Hepatocyte (in vitro differentiated cells): ENCODE measurements around the gene BACH2. TPM values are rescaled to one million over a fixed set of nuclear protein-coding genes. Genes with fewer than 3 reads are reported as not detected.

ENCODE experiments used
- DNase-seq: peaks from one replicate; pipeline ENCODE4 v3.0.0-alpha.2; 2016; ENCODE audit warnings: low spot score
- H2AFZ ChIP-seq: fragments of 200-600 bp; sonication (generic); 2 replicates; pipeline ENCODE4 v1.6.0; 2016; ENCODE audit warnings: antibody characterized with exemption, mild to moderate bottlenecking
- H3K27ac ChIP-seq: fragments of 200-600 bp; sonication (generic); 2 replicates; pipeline ENCODE4 v1.5.1; 2016; ENCODE audit warnings: mild to moderate bottlenecking
- H3K27me3 ChIP-seq: fragments of 200-600 bp; sonication (generic); 2 replicates; pipeline ENCODE4 v1.6.1; 2016
- H3K36me3 ChIP-seq: fragments of 200-600 bp; sonication (generic); replicated peaks from 2 replicates; pipeline ENCODE4 v1.5.1; 2016; ENCODE audit warnings: low read depth; ENCODE audit not compliant: insufficient read depth
- H3K4me1 ChIP-seq: fragments of 200-600 bp; sonication (generic); 2 replicates; pipeline ENCODE4 v1.5.1; 2016; ENCODE audit warnings: mild to moderate bottlenecking, moderate library complexity; ENCODE audit not compliant: insufficient read depth
- H3K4me2 ChIP-seq: fragments of 200-600 bp; sonication (generic); 2 replicates; pipeline ENCODE4 v1.6.0; 2016
- H3K4me3 ChIP-seq: fragments of 200-600 bp; sonication (generic); 2 replicates; pipeline ENCODE4 v1.5.1; 2016; ENCODE audit warnings: mild to moderate bottlenecking
- H3K79me2 ChIP-seq: fragments of 200-600 bp; sonication (generic); 2 replicates; pipeline ENCODE4 v1.6.0; 2017; ENCODE audit warnings: mild to moderate bottlenecking
- H3K9me2 ChIP-seq: fragments of 200-600 bp; sonication (generic); replicated peaks from 2 replicates; pipeline ENCODE4 v1.6.0; 2017; ENCODE audit warnings: mild to moderate bottlenecking; ENCODE audit not compliant: insufficient read depth
- H3K9me3 ChIP-seq: fragments of 200-600 bp; sonication (generic); 2 replicates; pipeline ENCODE4 v1.5.1; 2016; ENCODE audit warnings: low read depth, mild to moderate bottlenecking
- H4K20me1 ChIP-seq: fragments of 200-600 bp; sonication (generic); 2 replicates; pipeline ENCODE4 v1.6.0; 2016; ENCODE audit warnings: mild to moderate bottlenecking; ENCODE audit not compliant: insufficient read depth, poor library complexity, severe bottlenecking
- EZH2 ChIP-seq: fragments of 200-600 bp; sonication (generic); IDR thresholded peaks from 2 replicates; pipeline ENCODE4 v1.6.1; 2016; ENCODE audit warnings: antibody characterized with exemption, mild to moderate bottlenecking, borderline replicate concordance
- EZH2phosphoT487 ChIP-seq: fragments of 200-600 bp; sonication (generic); IDR thresholded peaks from one replicate; pipeline ENCODE4 v1.6.1; 2018; ENCODE audit warnings: antibody characterized with exemption, mild to moderate bottlenecking, low read depth, moderate library complexity; ENCODE audit not compliant: unreplicated experiment, severe bottlenecking
- WGBS: methylation state at CpG from one replicate; pipeline ENCODE4 v1.1.6; 2016; ENCODE audit warnings: low lambda C conversion rate; ENCODE audit errors: missing lambda C conversion rate; 5-methylcytosine and 5-hydroxymethylcytosine counted together
- polyA plus RNA-seq: library from polyadenylated mRNA; unstranded; fragments of >200 nt; fragmentation: Nextera tagmentation; extraction: Ambion mirVana; gene quantifications from 2 replicates; pipeline ENCODE4 v1.2.1, GENCODE V29; 2016
- total RNA-seq: library from RNA; depleted of rRNA; stranded (reverse); fragments of >200 nt; gene quantifications from 2 replicates; pipeline ENCODE4 v1.2.3, GENCODE V29; 2014
- TF ChIP-seq, protein P1 (sequence below): fragments of 200-600 bp; sonication (generic); IDR thresholded peaks from 2 replicates; pipeline ENCODE4 v1.5.1; 2016; ENCODE audit warnings: antibody characterized with exemption, mild to moderate bottlenecking; ENCODE audit not compliant: poor library complexity

BACH2 gene
- total and polyA plus RNA-seq, 2 experiments from 2014 or later = 2.3 to 2.6 TPM

DNA sequence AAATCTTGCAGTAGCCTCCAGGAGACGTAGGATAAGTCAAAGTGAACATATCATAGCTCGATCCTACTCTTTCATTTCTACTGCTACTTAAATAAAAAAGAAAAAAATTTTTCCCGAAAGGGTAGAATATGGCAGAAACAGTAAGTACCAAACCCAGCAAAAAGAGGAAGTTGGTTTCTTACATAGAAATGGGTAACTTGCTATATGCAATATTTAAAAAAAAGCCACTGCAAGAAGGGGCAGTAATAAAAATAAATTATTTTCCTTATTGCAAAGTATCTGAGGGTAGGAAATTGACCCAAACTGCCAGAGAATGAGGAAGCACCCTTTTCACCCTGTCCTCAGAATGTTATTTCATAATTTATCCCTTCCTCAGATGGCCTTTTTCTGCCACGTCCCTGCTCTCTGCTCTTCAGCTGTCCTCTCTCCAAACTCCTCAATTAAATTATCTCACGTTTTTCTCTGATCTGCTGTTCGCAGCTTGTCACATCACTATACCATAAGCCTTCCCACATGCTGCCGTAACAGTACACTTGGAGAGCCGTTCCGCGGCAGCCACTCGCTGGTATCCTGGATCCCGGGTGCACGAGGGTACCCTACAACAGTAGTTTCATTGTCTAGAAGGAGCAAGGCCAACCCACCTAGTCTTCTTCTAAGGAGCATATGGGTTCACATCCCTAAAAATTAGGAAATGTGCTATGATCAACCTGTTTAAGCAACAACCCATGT, 149.6 kb downstream of the BACH2 start:
- no peaks in the 10 kb centered on the region for H3K36me3 ChIP-seq
- H2AFZ ChIP-seq = no peak overlapping the region
- no peak for DNase-seq
- no peaks in the 10 kb centered on the region for H3K9me3 ChIP-seq
- H3K4me2 ChIP-seq = no peak overlapping the region
- H3K4me1 ChIP-seq = peaks cover 4% of the 10 kb centered on the region
- TF ChIP-seq, protein P1, sequence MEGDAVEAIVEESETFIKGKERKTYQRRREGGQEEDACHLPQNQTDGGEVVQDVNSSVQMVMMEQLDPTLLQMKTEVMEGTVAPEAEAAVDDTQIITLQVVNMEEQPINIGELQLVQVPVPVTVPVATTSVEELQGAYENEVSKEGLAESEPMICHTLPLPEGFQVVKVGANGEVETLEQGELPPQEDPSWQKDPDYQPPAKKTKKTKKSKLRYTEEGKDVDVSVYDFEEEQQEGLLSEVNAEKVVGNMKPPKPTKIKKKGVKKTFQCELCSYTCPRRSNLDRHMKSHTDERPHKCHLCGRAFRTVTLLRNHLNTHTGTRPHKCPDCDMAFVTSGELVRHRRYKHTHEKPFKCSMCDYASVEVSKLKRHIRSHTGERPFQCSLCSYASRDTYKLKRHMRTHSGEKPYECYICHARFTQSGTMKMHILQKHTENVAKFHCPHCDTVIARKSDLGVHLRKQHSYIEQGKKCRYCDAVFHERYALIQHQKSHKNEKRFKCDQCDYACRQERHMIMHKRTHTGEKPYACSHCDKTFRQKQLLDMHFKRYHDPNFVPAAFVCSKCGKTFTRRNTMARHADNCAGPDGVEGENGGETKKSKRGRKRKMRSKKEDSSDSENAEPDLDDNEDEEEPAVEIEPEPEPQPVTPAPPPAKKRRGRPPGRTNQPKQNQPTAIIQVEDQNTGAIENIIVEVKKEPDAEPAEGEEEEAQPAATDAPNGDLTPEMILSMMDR = no peak
- no peak for TF ChIP-seq EZH2
- TF ChIP-seq EZH2phosphoT487 = no peak
- H4K20me1 ChIP-seq = no peaks in the 10 kb centered on the region
- H3K9me2 ChIP-seq = no peaks in the 10 kb centered on the region
- H3K27ac ChIP-seq = no peak overlapping the region
- H3K79me2 ChIP-seq = no peaks in the 10 kb centered on the region
- H3K27me3 ChIP-seq = no peaks in the 10 kb centered on the region
- 77% methylated on average over 13 of the region's 13 CpGs for WGBS
- H3K4me3 ChIP-seq = no peak overlapping the region

DNA sequence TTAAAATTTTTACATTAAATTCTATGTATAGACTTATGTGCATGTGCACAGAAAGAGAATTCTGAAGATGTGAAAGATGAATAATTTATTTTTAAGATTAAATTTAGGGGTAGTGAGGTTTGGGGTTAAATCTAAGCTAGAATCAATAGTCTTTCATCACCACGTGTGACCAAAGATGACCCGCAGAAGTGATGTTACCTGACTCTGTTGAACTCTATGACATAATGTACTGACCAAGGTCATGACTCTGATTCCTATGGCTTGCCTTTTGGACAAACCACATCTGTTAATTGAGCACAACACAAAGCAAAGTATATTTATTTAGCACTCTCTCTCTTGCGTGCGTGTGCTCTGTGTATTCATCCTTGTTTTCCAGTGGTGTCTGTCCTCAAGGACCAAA, 150.6 kb downstream of the BACH2 start:
- no peaks in the 10 kb centered on the region for H3K9me2 ChIP-seq
- H2AFZ ChIP-seq = no peak overlapping the region
- peaks cover 4% of the 10 kb centered on the region for H3K4me1 ChIP-seq
- no peak overlapping the region for H3K27ac ChIP-seq
- no peak overlapping the region for H3K4me3 ChIP-seq
- H3K79me2 ChIP-seq = no peaks in the 10 kb centered on the region
- H3K27me3 ChIP-seq = no peaks in the 10 kb centered on the region
- no peak for TF ChIP-seq EZH2phosphoT487
- no peak for TF ChIP-seq EZH2
- TF ChIP-seq, protein P1 = no peak
- H4K20me1 ChIP-seq = no peaks in the 10 kb centered on the region
- 77% methylated on average over 4 of the region's 4 CpGs for WGBS
- H3K9me3 ChIP-seq = no peaks in the 10 kb centered on the region
- no peak for DNase-seq
- H3K4me2 ChIP-seq = no peak overlapping the region
- H3K36me3 ChIP-seq = no peaks in the 10 kb centered on the region

DNA sequence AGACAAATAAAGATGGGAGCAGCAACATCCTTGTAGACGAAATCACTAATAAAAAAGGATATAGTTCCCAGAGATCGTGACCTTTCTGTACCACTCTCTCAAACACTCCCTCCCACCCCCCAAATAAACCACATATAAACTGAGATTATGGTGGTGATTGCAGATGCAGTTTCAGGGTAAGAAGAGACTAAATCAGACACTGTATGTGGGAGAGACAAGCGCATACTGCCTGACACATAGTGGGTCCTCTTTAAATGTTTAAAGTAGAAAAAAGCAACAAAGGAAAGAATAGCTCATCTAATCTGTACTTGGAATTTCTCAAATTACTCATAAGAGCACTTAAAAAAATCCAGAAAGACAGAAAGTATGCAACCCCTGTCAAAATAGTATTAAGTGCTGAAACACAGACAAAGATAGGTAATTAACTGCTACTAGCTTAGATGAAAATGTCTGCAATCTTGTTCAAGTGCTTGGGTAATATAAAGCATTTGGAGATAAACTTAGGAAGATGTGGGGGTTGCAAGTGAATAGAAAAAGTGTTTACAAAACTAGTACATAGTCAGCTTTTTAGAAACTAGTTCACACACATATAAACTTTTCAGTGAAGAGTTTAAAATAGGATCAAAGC, 151.6 kb downstream of the BACH2 start:
- no peaks in the 10 kb centered on the region for H3K9me3 ChIP-seq
- no peaks in the 10 kb centered on the region for H3K27me3 ChIP-seq
- no peaks in the 10 kb centered on the region for H4K20me1 ChIP-seq
- 53% methylated on average over 3 of the region's 3 CpGs for WGBS
- no peak for TF ChIP-seq EZH2
- TF ChIP-seq EZH2phosphoT487 = no peak
- TF ChIP-seq, protein P1 = no peak
- no peaks in the 10 kb centered on the region for H3K9me2 ChIP-seq
- no peak overlapping the region for H2AFZ ChIP-seq
- no peak for DNase-seq
- H3K4me2 ChIP-seq = no peak overlapping the region
- H3K4me3 ChIP-seq = no peak overlapping the region
- peak overlapping the region; percentile 25 for H3K27ac ChIP-seq
- no peaks in the 10 kb centered on the region for H3K36me3 ChIP-seq
- H3K79me2 ChIP-seq = no peaks in the 10 kb centered on the region
- peaks cover 4% of the 10 kb centered on the region for H3K4me1 ChIP-seq
